T-helper 2 cell treated with Interferon-gamma antibody and Interleukin-4, amounts not matched to agents 5 μg/mL and 100 μg/mL, for 36 hours (primary cell): Measurements from ENCODE around the gene ATP2B3.

Experiments used
- DNase-seq: peaks from one replicate; pipeline ENCODE4 v3.0.0; 2021; ENCODE audit warnings: low spot score
- H3K27ac Mint-ChIP-seq: one replicate; pipeline ENCODE4 v1.8.0; 2021; ENCODE audit warnings: mild to moderate bottlenecking, mixed read lengths
- H3K27me3 Mint-ChIP-seq: one replicate; pipeline ENCODE4 v1.8.0; 2021; ENCODE audit warnings: low read depth, mixed read lengths
- H3K36me3 Mint-ChIP-seq: one replicate; pipeline ENCODE4 v1.8.0; 2021; ENCODE audit warnings: low read depth, mixed read lengths
- H3K4me1 Mint-ChIP-seq: one replicate; pipeline ENCODE4 v1.8.0; 2021; ENCODE audit warnings: low read depth, mixed read lengths
- H3K4me3 Mint-ChIP-seq: one replicate; pipeline ENCODE4 v1.8.0; 2022; ENCODE audit warnings: mild to moderate bottlenecking, moderate library complexity, mixed read lengths
- H3K9me3 Mint-ChIP-seq: one replicate; pipeline ENCODE4 v1.8.0; 2021; ENCODE audit warnings: mixed read lengths

ATP2B3 gene

DNA sequence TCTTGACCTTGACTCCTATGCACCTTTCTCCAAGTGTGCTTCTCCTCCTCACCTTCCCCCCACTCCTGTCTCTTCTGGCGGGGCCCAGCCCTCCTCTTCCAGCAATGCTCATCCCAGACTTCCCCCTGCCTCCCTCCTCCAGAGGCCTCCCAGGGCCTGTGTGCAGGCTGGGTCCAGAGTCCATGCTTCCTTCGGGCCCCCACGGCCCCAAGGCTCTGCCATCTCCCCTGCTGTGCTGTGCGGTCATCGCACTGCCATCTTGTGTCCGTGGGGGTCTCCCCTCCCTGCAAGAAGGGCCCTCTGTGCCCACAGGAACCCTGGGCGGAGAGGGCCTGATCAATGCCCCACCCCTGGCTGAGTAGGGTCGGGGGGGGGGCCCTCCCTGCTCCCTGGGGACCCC lies 27.3 kb downstream of the ATP2B3 start:
- no peaks in the 10 kb centered on the region for H3K27me3 Mint-ChIP-seq
- H3K36me3 Mint-ChIP-seq: no peaks in the 10 kb centered on the region
- no peaks in the 10 kb centered on the region for H3K4me1 Mint-ChIP-seq
- H3K9me3 Mint-ChIP-seq: no peaks in the 10 kb centered on the region
- no peak overlapping the region for H3K27ac Mint-ChIP-seq
- no peak overlapping the region for H3K4me3 Mint-ChIP-seq
- DNase-seq: no peak

- no peak for DNase-seq
- H3K9me3 Mint-ChIP-seq: no peaks in the 10 kb centered on the region
- H3K27ac Mint-ChIP-seq: no peak overlapping the region
- no peaks in the 10 kb centered on the region for H3K36me3 Mint-ChIP-seq
- no peaks in the 10 kb centered on the region for H3K4me1 Mint-ChIP-seq
- H3K4me3 Mint-ChIP-seq: no peak overlapping the region
- no peaks in the 10 kb centered on the region for H3K27me3 Mint-ChIP-seq
These were observed 28.9 kb downstream of the ATP2B3 start for GRCh38 chrX:153546386-153546785.

GRCh38 chrX:153547195-153547594 lies 29.8 kb downstream of the ATP2B3 start:
- no peak overlapping the region for H3K4me3 Mint-ChIP-seq
- H3K4me1 Mint-ChIP-seq: no peaks in the 10 kb centered on the region
- no peaks in the 10 kb centered on the region for H3K9me3 Mint-ChIP-seq
- no peaks in the 10 kb centered on the region for H3K36me3 Mint-ChIP-seq
- no peak for DNase-seq
- H3K27ac Mint-ChIP-seq: no peak overlapping the region
- no peaks in the 10 kb centered on the region for H3K27me3 Mint-ChIP-seq

GRCh38 chrX:153549231-153549630 lies 31.8 kb downstream of the ATP2B3 start:
- no peak for DNase-seq
- H3K9me3 Mint-ChIP-seq: no peaks in the 10 kb centered on the region
- no peak overlapping the region for H3K4me3 Mint-ChIP-seq
- H3K36me3 Mint-ChIP-seq: no peaks in the 10 kb centered on the region
- H3K4me1 Mint-ChIP-seq: no peaks in the 10 kb centered on the region
- H3K27ac Mint-ChIP-seq: no peak overlapping the region
- no peaks in the 10 kb centered on the region for H3K27me3 Mint-ChIP-seq

DNA sequence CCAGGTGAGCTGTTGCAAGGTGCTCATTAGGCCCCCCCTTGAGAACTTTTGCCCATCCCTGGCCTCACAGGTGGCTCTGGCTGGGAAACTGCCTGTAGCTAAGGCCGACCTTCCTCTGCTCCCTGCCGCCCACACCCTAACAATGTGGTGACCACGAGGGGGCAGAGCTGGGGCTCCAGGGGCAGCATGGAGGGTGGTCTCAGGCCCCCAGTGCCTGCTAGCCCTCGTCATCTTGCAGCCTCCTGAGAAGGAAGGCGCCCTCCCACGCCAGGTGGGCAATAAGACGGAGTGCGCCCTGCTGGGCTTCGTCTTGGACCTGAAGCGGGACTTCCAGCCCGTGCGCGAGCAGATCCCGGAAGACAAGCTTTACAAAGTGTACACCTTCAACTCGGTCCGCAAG lies 32.4 kb downstream of the ATP2B3 start:
- no peak for DNase-seq
- no peaks in the 10 kb centered on the region for H3K27me3 Mint-ChIP-seq
- H3K9me3 Mint-ChIP-seq: no peaks in the 10 kb centered on the region
- H3K4me3 Mint-ChIP-seq: no peak overlapping the region
- H3K36me3 Mint-ChIP-seq: no peaks in the 10 kb centered on the region
- H3K27ac Mint-ChIP-seq: no peak overlapping the region
- no peaks in the 10 kb centered on the region for H3K4me1 Mint-ChIP-seq

DNA sequence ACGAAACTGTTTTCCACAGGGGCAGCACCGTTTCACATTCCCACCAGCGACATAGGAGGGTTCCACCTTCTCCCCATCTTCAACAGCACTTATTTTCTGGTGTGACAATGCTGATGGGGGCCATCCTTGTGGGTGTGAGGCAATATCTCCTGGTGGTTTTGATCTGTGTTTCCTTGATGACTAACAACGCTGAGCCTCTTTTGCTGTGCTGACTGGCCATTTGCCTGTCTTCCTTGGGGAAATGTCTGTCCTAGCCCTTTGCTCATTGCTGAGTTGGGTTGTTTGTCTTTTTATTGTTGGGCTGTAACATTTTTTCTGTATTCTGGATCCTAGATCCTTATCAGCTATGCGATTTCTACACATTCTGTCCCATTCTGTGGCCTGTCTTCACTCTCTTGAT lies 33.7 kb downstream of the ATP2B3 start:
- H3K27me3 Mint-ChIP-seq: no peaks in the 10 kb centered on the region

DNA sequence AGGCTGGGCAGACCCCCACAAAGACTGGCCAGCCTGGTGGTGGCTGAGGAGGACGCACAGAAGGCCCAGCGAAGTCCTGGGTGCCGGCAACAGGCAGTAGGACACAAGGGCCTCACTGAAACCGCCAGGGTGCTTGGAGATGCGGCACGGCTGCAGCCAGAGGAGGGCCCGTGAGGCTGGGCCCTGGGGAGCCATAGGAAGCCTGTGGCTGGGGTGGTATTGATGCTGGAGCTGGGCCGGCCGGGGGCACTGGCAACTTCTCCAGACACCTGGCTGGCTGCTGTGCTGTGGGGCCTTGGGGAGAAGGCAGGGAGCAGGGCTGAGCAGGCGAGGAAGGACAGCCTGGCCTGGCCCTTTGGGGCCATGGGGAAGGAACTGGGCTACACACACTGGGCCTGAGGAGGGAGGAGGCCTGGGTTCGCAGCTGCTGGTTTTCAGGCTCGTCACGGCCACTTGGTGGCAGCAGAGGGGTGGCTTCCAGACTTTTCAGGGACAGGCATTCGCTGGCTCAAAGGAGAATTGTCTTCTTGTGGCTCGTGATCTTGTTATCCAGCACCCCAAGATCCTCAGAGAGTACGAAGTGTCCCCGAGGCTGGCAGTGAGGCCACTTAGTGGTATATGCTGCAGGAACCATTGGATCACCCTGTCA lies 37.2 kb downstream of the ATP2B3 start:
- Mint-ChIP-seq H3K9me3 (no peaks in the 10 kb centered on the region), H3K4me3 (no peak overlapping the region), H3K4me1 (no peaks in the 10 kb centered on the region), H3K36me3 (no peaks in the 10 kb centered on the region), H3K27ac (no peak overlapping the region), H3K27me3 (no peaks in the 10 kb centered on the region)
- peak; percentile 5 for DNase-seq

More for the DNA sequence above, 33.7 kb downstream of the ATP2B3 start:
- no peak for DNase-seq
- H3K9me3 Mint-ChIP-seq: no peaks in the 10 kb centered on the region
- no peaks in the 10 kb centered on the region for H3K4me1 Mint-ChIP-seq
- H3K27ac Mint-ChIP-seq: no peak overlapping the region
- H3K4me3 Mint-ChIP-seq: no peak overlapping the region
- no peaks in the 10 kb centered on the region for H3K36me3 Mint-ChIP-seq

DNA sequence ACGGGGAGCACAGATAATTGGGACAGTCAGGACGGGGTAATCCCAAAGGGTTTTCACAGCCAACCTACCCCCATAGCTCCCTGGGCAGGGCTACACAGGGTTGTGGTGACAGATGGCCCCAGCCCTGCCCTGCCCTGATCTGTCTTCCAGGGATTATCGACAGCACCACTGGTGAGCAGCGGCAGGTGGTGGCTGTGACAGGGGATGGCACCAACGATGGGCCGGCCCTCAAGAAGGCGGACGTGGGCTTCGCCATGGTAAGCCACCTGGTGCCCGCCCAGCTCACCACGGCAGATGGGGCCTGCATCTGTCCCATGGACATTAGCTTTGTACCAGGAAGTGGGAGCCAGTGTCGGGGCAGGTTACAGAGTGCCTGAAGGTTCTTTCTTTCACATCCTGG lies 39.3 kb downstream of the ATP2B3 start:
- Mint-ChIP-seq H3K4me3 (no peak overlapping the region), H3K9me3 (no peaks in the 10 kb centered on the region), H3K27me3 (no peaks in the 10 kb centered on the region), H3K27ac (no peak overlapping the region), H3K4me1 (no peaks in the 10 kb centered on the region), H3K36me3 (no peaks in the 10 kb centered on the region)
- DNase-seq: no peak

GRCh38 chrX:153557618-153558355 lies 40.3 kb downstream of the ATP2B3 start:
- Mint-ChIP-seq H3K27me3 (no peaks in the 10 kb centered on the region), H3K4me3 (no peak overlapping the region), H3K27ac (no peak overlapping the region), H3K9me3 (no peaks in the 10 kb centered on the region), H3K4me1 (no peaks in the 10 kb centered on the region), H3K36me3 (no peaks in the 10 kb centered on the region)
- no peak for DNase-seq

- H3K27ac Mint-ChIP-seq: no peak overlapping the region
- no peaks in the 10 kb centered on the region for H3K36me3 Mint-ChIP-seq
- DNase-seq: no peak
- no peaks in the 10 kb centered on the region for H3K27me3 Mint-ChIP-seq
- no peaks in the 10 kb centered on the region for H3K4me1 Mint-ChIP-seq
- H3K9me3 Mint-ChIP-seq: no peaks in the 10 kb centered on the region
- no peak overlapping the region for H3K4me3 Mint-ChIP-seq
These were observed 42.6 kb downstream of the ATP2B3 start for GRCh38 chrX:153560000-153560399.

DNA sequence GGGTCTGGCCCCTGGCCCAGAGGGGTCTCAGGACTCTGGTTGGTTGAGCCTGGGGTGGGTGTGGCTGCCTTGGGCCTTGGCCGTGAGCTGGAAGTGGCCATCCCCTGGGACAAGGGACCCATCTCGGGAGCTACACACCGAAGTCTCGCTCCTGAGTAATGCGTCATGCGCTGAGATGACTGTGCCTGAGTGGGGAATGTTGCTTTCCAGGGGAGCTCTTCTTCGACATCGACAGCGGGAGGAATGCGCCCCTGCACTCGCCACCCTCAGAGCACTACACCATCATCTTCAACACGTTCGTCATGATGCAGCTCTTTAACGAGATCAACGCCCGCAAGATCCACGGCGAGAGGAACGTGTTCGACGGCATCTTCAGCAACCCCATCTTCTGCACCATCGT lies 43.0 kb downstream of the ATP2B3 start:
- Mint-ChIP-seq H3K4me1 (no peaks in the 10 kb centered on the region), H3K27me3 (no peaks in the 10 kb centered on the region), H3K4me3 (no peak overlapping the region), H3K9me3 (no peaks in the 10 kb centered on the region), H3K36me3 (no peaks in the 10 kb centered on the region), H3K27ac (no peak overlapping the region)
- DNase-seq: no peak

- H3K36me3 Mint-ChIP-seq: no peaks in the 10 kb centered on the region
- H3K4me1 Mint-ChIP-seq: no peaks in the 10 kb centered on the region
- no peak for DNase-seq
- no peaks in the 10 kb centered on the region for H3K9me3 Mint-ChIP-seq
- H3K27me3 Mint-ChIP-seq: no peaks in the 10 kb centered on the region
- H3K4me3 Mint-ChIP-seq: no peak overlapping the region
- H3K27ac Mint-ChIP-seq: no peak overlapping the region
These were observed 43.9 kb downstream of the ATP2B3 start for GRCh38 chrX:153561337-153561736.

GRCh38 chrX:153562546-153562945 lies 45.1 kb downstream of the ATP2B3 start:
- H3K27me3 Mint-ChIP-seq: no peaks in the 10 kb centered on the region
- H3K36me3 Mint-ChIP-seq: no peaks in the 10 kb centered on the region
- H3K4me3 Mint-ChIP-seq: no peak overlapping the region
- no peak for DNase-seq
- no peaks in the 10 kb centered on the region for H3K9me3 Mint-ChIP-seq
- no peaks in the 10 kb centered on the region for H3K4me1 Mint-ChIP-seq
- no peak overlapping the region for H3K27ac Mint-ChIP-seq

- H3K9me3 Mint-ChIP-seq: no peaks in the 10 kb centered on the region
- no peak overlapping the region for H3K27ac Mint-ChIP-seq
- DNase-seq: no peak
- H3K27me3 Mint-ChIP-seq: no peaks in the 10 kb centered on the region
- no peaks in the 10 kb centered on the region for H3K36me3 Mint-ChIP-seq
- H3K4me3 Mint-ChIP-seq: no peak overlapping the region
- no peaks in the 10 kb centered on the region for H3K4me1 Mint-ChIP-seq
These were observed 46.7 kb downstream of the ATP2B3 start for GRCh38 chrX:153564047-153564606.
